Neural cell (in vitro differentiated cells): ENCODE measurements around the gene CAPN8. TPM values are rescaled to one million over a fixed set of nuclear protein-coding genes. Genes with fewer than 3 reads are reported as not detected.

Source experiments
- H2AFZ ChIP-seq: fragments of 200-600, 300-800 bp; sonication (generic), shearing (Covaris generic); 2 replicates; pipeline ENCODE4 v1.6.0; 2014; ENCODE audit warnings: low read depth, mild to moderate bottlenecking, antibody characterized with exemption, low read length, moderate library complexity
- H3F3A ChIP-seq: fragments of 200-600 bp; shearing (Covaris generic); 2 replicates; pipeline ENCODE4 v1.6.1; 2016; ENCODE audit warnings: mild to moderate bottlenecking, moderate library complexity, mixed read lengths, antibody characterized with exemption, low read length; ENCODE audit not compliant: insufficient read depth, poor library complexity, severe bottlenecking
- H3K27ac ChIP-seq: fragments of 200-600, 300-800 bp; sonication (generic), shearing (Covaris generic); 2 replicates; pipeline ENCODE4 v1.5.1; 2014; ENCODE audit warnings: mild to moderate bottlenecking, low read length, moderate library complexity
- H3K27me3 ChIP-seq: fragments of 300-800, 200-600 bp; sonication (generic), shearing (Covaris generic); 2 replicates; pipeline ENCODE4 v1.6.0; 2014; ENCODE audit warnings: mild to moderate bottlenecking, low read depth, low read length, moderate library complexity; ENCODE audit not compliant: insufficient read depth
- H3K36me3 ChIP-seq: fragments of 300-800, 200-600 bp; sonication (generic), shearing (Covaris generic); 2 replicates; pipeline ENCODE4 v1.5.1; 2014; ENCODE audit warnings: mild to moderate bottlenecking, antibody characterized with exemption, low read length, moderate library complexity; ENCODE audit not compliant: insufficient read depth
- H3K4me2 ChIP-seq: fragments of 300-800, 200-600 bp; sonication (generic), shearing (Covaris generic); 2 replicates; pipeline ENCODE4 v1.6.0; 2014; ENCODE audit warnings: mild to moderate bottlenecking, low read length
- H3K4me3 ChIP-seq: fragments of 300-800, 200-600 bp; sonication (generic), shearing (Covaris generic); 2 replicates; pipeline ENCODE4 v1.5.1; 2014; ENCODE audit warnings: mild to moderate bottlenecking, low read length, moderate library complexity
- H3K79me2 ChIP-seq: fragments of 200-600 bp; shearing (Covaris generic); replicated peaks from 2 replicates; pipeline ENCODE4 v1.6.0; 2014; ENCODE audit warnings: mild to moderate bottlenecking, low read length, moderate library complexity; ENCODE audit not compliant: insufficient read depth
- H3K9ac ChIP-seq: fragments of 300-800, 200-600 bp; sonication (generic), shearing (Covaris generic); 2 replicates; pipeline ENCODE4 v1.6.1; 2016; ENCODE audit warnings: mild to moderate bottlenecking, low read length, mixed read lengths
- H3K9me2 ChIP-seq: fragments of 200-600 bp; shearing (Covaris generic); 2 replicates; pipeline ENCODE4 v1.6.1; 2016; ENCODE audit warnings: mild to moderate bottlenecking, low read length, mixed read lengths; ENCODE audit not compliant: insufficient read depth
- H3K9me3 ChIP-seq: fragments of 200-600, 300-800 bp; sonication (generic), shearing (Covaris generic); 2 replicates; pipeline ENCODE4 v1.6.1; 2016; ENCODE audit warnings: mild to moderate bottlenecking, mixed run types, low read length, moderate library complexity, mixed read lengths
- H4K20me1 ChIP-seq: fragments of 200-600 bp; shearing (Covaris generic); 2 replicates; pipeline ENCODE4 v1.6.1; 2016; ENCODE audit warnings: mild to moderate bottlenecking, mixed run types; ENCODE audit not compliant: insufficient read depth
- EP300 ChIP-seq: fragments of 450-650 bp; conservative IDR thresholded peaks from 2 replicates; pipeline ENCODE4 v1.6.1; 2014; ENCODE audit warnings: antibody characterized with exemption, mild to moderate bottlenecking, moderate library complexity; ENCODE audit not compliant: poor library complexity, severe bottlenecking
- EZH2 ChIP-seq: fragments of 200-600, 300-800 bp; shearing (Covaris generic), sonication (generic); IDR thresholded peaks from 2 replicates; pipeline ENCODE4 v1.6.1; 2014; ENCODE audit warnings: antibody characterized with exemption, low read length, borderline replicate concordance, mild to moderate bottlenecking; ENCODE audit not compliant: insufficient read depth, poor library complexity, severe bottlenecking
- MXI1 ChIP-seq: fragments of 450-650 bp; conservative IDR thresholded peaks from 2 replicates; pipeline ENCODE4 v1.6.1; 2014; ENCODE audit warnings: antibody characterized with exemption, mild to moderate bottlenecking; ENCODE audit not compliant: poor library complexity, severe bottlenecking
- POLR2AphosphoS5 ChIP-seq: IDR thresholded peaks from 2 replicates; pipeline ENCODE4 v1.6.1; 2012
- RAD21 ChIP-seq: fragments of 450-650 bp; conservative IDR thresholded peaks from 2 replicates; pipeline ENCODE4 v1.6.1; 2014; ENCODE audit warnings: antibody characterized with exemption, mild to moderate bottlenecking, moderate library complexity
- SMC3 ChIP-seq: fragments of 450-650 bp; conservative IDR thresholded peaks from 2 replicates; pipeline ENCODE4 v1.6.1; 2014; ENCODE audit warnings: antibody characterized with exemption, mild to moderate bottlenecking, moderate library complexity; ENCODE audit not compliant: poor library complexity
- TAF1 ChIP-seq: IDR thresholded peaks from 2 replicates; pipeline ENCODE4 v1.6.1; 2012; ENCODE audit warnings: low read depth
- polyA plus RNA-seq: library from polyadenylated mRNA; depleted of rRNA; stranded (reverse); fragments of >200 nt; gene quantifications from 2 replicates; pipeline ENCODE4 v1.2.3, GENCODE V29; 2014
- TF ChIP-seq, protein P1 (sequence below): fragments of 450-650 bp; IDR thresholded peaks from 2 replicates; pipeline ENCODE4 v1.5.1; 2014; ENCODE audit warnings: antibody characterized with exemption, mild to moderate bottlenecking, moderate library complexity; ENCODE audit not compliant: poor library complexity, severe bottlenecking
- TF ChIP-seq, protein P2 (sequence below): IDR thresholded peaks from 2 replicates; pipeline ENCODE4 v1.6.1; 2012; ENCODE audit warnings: borderline replicate concordance

Gene CAPN8
- polyA plus RNA-seq, 1 donor from 2014 or later = not detected

DNA sequence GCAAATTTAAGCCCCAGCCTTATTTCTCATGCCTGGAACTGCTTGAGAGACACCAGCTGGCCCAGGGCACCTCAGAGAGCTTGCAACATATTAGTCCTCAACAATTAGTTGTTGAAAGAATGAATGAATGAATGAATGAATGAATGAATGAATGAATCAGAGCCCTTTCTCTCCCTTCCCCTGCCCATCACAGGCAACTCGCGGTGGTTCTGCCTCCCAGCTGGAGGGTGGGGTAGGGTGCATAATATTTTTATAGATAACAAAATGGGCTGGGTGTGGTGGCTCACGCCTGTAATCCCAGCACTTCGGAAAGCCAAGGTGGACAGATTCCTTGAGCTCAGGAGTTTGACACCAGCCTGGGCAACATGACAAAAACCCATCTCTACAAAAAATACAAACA is 162.2 kb downstream of the CAPN8 start:
- Histone ChIP-seq H2AFZ (no peak overlapping the region), H3K9me3 (no peaks in the 10 kb centered on the region), H3K4me2 (no peak overlapping the region), H3K4me3 (no peak overlapping the region), H4K20me1 (no peaks in the 10 kb centered on the region), H3K36me3 (no peaks in the 10 kb centered on the region), H3K9me2 (no peaks in the 10 kb centered on the region), H3K9ac (no peak overlapping the region), H3K27ac (no peak overlapping the region), H3K27me3 (no peaks in the 10 kb centered on the region), H3F3A (no peaks in the 10 kb centered on the region), H3K79me2 (no peaks in the 10 kb centered on the region)
- TF ChIP-seq TAF1 = no peak
- no peak for TF ChIP-seq EZH2
- no peak for TF ChIP-seq SMC3
- TF ChIP-seq EP300 = no peak

DNA sequence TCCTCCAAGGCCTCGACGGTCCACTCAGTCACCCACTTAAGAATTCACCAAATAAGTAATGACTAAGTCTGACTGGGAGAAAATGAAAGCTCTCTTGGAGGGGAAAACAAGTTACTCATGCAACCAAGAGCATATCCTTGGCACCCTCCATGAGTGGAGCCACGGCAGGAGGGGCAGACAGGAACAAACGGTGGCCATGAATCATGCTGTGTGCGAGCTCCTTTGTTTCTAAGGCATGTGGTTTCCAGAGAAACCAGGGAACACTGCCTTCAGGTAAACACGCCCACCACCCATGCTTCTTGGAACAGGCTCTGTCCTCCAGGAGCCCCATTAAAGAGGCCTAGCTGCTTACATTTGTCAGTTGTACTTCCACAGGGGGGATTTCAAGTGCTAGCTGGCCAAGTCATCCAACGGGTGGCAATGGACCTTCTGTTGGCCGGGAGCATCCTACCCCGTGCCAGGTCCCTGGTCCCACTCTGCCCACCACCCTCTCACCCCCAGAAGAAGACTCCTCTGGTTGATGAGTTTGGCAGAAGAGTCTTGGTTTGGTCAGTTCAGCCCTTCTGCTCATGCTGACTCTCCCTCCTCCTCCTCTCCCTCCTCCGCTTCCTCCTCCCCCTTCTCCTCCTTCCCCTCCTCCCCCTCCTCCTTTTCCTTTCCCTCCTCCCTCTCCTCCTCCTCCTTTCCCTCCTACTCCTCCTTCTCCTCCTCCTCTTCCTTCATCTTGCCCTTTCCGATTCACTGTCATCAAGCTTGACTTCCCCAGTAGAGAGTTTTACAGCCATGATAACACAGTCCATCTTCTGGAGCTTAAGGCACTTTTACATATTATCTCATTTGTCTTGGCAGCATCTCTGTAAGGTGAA is 164.7 kb downstream of the CAPN8 start:
- Histone ChIP-seq H3K4me3 (no peak overlapping the region), H3K36me3 (no peaks in the 10 kb centered on the region), H2AFZ (no peak overlapping the region), H3K27me3 (no peaks in the 10 kb centered on the region), H3K27ac (no peak overlapping the region), H3K79me2 (no peaks in the 10 kb centered on the region), H3K9me2 (no peaks in the 10 kb centered on the region), H3K4me2 (no peak overlapping the region), H3K9me3 (no peaks in the 10 kb centered on the region), H3K9ac (no peak overlapping the region), H3F3A (no peaks in the 10 kb centered on the region), H4K20me1 (no peaks in the 10 kb centered on the region)
- no peak for TF ChIP-seq TAF1
- TF ChIP-seq, protein P1, sequence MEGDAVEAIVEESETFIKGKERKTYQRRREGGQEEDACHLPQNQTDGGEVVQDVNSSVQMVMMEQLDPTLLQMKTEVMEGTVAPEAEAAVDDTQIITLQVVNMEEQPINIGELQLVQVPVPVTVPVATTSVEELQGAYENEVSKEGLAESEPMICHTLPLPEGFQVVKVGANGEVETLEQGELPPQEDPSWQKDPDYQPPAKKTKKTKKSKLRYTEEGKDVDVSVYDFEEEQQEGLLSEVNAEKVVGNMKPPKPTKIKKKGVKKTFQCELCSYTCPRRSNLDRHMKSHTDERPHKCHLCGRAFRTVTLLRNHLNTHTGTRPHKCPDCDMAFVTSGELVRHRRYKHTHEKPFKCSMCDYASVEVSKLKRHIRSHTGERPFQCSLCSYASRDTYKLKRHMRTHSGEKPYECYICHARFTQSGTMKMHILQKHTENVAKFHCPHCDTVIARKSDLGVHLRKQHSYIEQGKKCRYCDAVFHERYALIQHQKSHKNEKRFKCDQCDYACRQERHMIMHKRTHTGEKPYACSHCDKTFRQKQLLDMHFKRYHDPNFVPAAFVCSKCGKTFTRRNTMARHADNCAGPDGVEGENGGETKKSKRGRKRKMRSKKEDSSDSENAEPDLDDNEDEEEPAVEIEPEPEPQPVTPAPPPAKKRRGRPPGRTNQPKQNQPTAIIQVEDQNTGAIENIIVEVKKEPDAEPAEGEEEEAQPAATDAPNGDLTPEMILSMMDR = no peak
- no peak for TF ChIP-seq EZH2
- TF ChIP-seq, protein P2, sequence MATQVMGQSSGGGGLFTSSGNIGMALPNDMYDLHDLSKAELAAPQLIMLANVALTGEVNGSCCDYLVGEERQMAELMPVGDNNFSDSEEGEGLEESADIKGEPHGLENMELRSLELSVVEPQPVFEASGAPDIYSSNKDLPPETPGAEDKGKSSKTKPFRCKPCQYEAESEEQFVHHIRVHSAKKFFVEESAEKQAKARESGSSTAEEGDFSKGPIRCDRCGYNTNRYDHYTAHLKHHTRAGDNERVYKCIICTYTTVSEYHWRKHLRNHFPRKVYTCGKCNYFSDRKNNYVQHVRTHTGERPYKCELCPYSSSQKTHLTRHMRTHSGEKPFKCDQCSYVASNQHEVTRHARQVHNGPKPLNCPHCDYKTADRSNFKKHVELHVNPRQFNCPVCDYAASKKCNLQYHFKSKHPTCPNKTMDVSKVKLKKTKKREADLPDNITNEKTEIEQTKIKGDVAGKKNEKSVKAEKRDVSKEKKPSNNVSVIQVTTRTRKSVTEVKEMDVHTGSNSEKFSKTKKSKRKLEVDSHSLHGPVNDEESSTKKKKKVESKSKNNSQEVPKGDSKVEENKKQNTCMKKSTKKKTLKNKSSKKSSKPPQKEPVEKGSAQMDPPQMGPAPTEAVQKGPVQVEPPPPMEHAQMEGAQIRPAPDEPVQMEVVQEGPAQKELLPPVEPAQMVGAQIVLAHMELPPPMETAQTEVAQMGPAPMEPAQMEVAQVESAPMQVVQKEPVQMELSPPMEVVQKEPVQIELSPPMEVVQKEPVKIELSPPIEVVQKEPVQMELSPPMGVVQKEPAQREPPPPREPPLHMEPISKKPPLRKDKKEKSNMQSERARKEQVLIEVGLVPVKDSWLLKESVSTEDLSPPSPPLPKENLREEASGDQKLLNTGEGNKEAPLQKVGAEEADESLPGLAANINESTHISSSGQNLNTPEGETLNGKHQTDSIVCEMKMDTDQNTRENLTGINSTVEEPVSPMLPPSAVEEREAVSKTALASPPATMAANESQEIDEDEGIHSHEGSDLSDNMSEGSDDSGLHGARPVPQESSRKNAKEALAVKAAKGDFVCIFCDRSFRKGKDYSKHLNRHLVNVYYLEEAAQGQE = no peak
- no peak for TF ChIP-seq EP300
- TF ChIP-seq MXI1 = no peak
- TF ChIP-seq SMC3 = no peak
- no peak for TF ChIP-seq POLR2AphosphoS5
- no peak for TF ChIP-seq RAD21
